ENCODE data around the gene FAM163B. TPM values are rescaled to one million over a fixed set of nuclear protein-coding genes. Genes with fewer than 3 reads are reported as not detected.

Gene FAM163B
- total and polyA plus RNA-seq, 2 donors (not counting 1 experiment from before 2014, with no cell fraction given): not detected

- TF ChIP-seq EZH2 (IDR thresholded peaks at IDR 0.05; ENCODE audit: borderline replicate concordance, insufficient read depth, low read depth, low read length, poor library complexity, severe bottlenecking) (no peak), CTCF (IDR thresholded peaks at IDR 0.05) (no peak)
- Mint-ChIP-seq H3K27me3 (peaks cover 13% of the 10 kb centered on the region), H3K9me3 (ENCODE audit: insufficient read depth) (peaks cover 7% of the 10 kb centered on the region), H3K4me3 (no peak overlapping the region), H3K4me1 (no peaks in the 10 kb centered on the region), H3K27ac (no peak overlapping the region)
- Histone ChIP-seq H3K9ac (ENCODE audit: low read length) (no peak overlapping the region), H2AFZ (ENCODE audit: insufficient read depth, low read depth, low read length, poor library complexity, severe bottlenecking) (no peak overlapping the region), H3K27me3 (replicated peaks in 1 of 4; ENCODE audit: control extremely low read depth in 1 of 4, control insufficient read depth in 3 of 4, insufficient read depth in 4 of 4, low read length in 3 of 4) (peaks cover 0 to 3% (median 0%) of the 10 kb centered on the region in 4 experiments), H4K20me1 (ENCODE audit: control insufficient read depth, insufficient read depth, low read length, poor library complexity, severe bottlenecking) (no peaks in the 10 kb centered on the region), H3K27ac (ENCODE audit: low read length in 2 of 2) (no peak overlapping the region), H3K79me2 (ENCODE audit: control insufficient read depth, insufficient read depth, low read length) (no peaks in the 10 kb centered on the region), H3K36me3 (replicated peaks in 1 of 2; ENCODE audit: control extremely low read depth in 1 of 2, control insufficient read depth in 1 of 2, extremely low read depth in 1 of 2, insufficient read depth in 2 of 2, low read length in 1 of 2) (no peaks in the 10 kb centered on the region), H3K9me3 (ENCODE audit: control extremely low read depth in 1 of 3, control insufficient read depth in 2 of 3, insufficient read depth in 1 of 3, low read length in 2 of 3) (peaks cover 1 to 36% (median 15%) of the 10 kb centered on the region in 3 donors), H3K4me3 (ENCODE audit: control extremely low read depth in 1 of 5, extremely low read depth in 1 of 5, insufficient read depth in 1 of 5, low read depth in 2 of 5, low read length in 4 of 5) (no peak overlapping the region), H3K4me1 (ENCODE audit: control insufficient read depth in 2 of 2, insufficient read depth in 2 of 2, low read length in 2 of 2) (no peaks in the 10 kb centered on the region), H3K4me2 (replicated peaks; ENCODE audit: low read depth, low read length, poor library complexity, severe bottlenecking) (no peak overlapping the region)
- ChIA-PET POLR2A (no interaction called here), CTCF (no interaction called here)
- no peak for DNase-seq
- WGBS (ENCODE audit: insufficient coverage): 84% methylated on average over 16 of the region's 17 CpGs
- no peak for ATAC-seq (ENCODE audit: low read depth)
- intact Hi-C loops (cut with micrococcal nuclease): no loop called here
Observed at GRCh38 chr9:133592731-133593409, 16.3 kb downstream of the FAM163B start.

- Mint-ChIP-seq H3K4me3 (no peak overlapping the region), H3K4me1 (no peaks in the 10 kb centered on the region), H3K27ac (no peak overlapping the region), H3K9me3 (ENCODE audit: insufficient read depth) (peaks cover 2% of the 10 kb centered on the region), H3K27me3 (peaks cover 13% of the 10 kb centered on the region)
- ATAC-seq (ENCODE audit: low read depth) (no peak), DNase-seq (no peak)
- Histone ChIP-seq H3K4me1 (ENCODE audit: control insufficient read depth in 2 of 2, insufficient read depth in 2 of 2, low read length in 2 of 2) (no peaks in the 10 kb centered on the region), H3K27me3 (replicated peaks in 1 of 4; ENCODE audit: control extremely low read depth in 1 of 4, control insufficient read depth in 3 of 4, insufficient read depth in 4 of 4, low read length in 3 of 4) (peaks cover 0 to 6% (median 0%) of the 10 kb centered on the region in 4 experiments), H3K9ac (ENCODE audit: low read length) (no peak overlapping the region), H3K4me2 (replicated peaks; ENCODE audit: low read depth, low read length, poor library complexity, severe bottlenecking) (no peak overlapping the region), H3K4me3 (ENCODE audit: control extremely low read depth in 1 of 5, extremely low read depth in 1 of 5, insufficient read depth in 1 of 5, low read depth in 2 of 5, low read length in 4 of 5) (no peak overlapping the region), H4K20me1 (ENCODE audit: control insufficient read depth, insufficient read depth, low read length, poor library complexity, severe bottlenecking) (no peaks in the 10 kb centered on the region), H2AFZ (ENCODE audit: insufficient read depth, low read depth, low read length, poor library complexity, severe bottlenecking) (no peak overlapping the region), H3K79me2 (ENCODE audit: control insufficient read depth, insufficient read depth, low read length) (no peaks in the 10 kb centered on the region), H3K9me3 (ENCODE audit: control extremely low read depth in 1 of 3, control insufficient read depth in 2 of 3, insufficient read depth in 1 of 3, low read length in 2 of 3) (peaks cover 1 to 39% (median 6%) of the 10 kb centered on the region in 3 donors), H3K27ac (ENCODE audit: low read length in 2 of 2) (no peak overlapping the region), H3K36me3 (replicated peaks in 1 of 2; ENCODE audit: control extremely low read depth in 1 of 2, control insufficient read depth in 1 of 2, extremely low read depth in 1 of 2, insufficient read depth in 2 of 2, low read length in 1 of 2) (no peaks in the 10 kb centered on the region)
- POLR2A ChIA-PET: no interaction called here
- TF ChIP-seq EZH2 (IDR thresholded peaks at IDR 0.05; ENCODE audit: borderline replicate concordance, insufficient read depth, low read depth, low read length, poor library complexity, severe bottlenecking) (no peak), CTCF (IDR thresholded peaks at IDR 0.05) (no peak)
- intact Hi-C loops (cut with micrococcal nuclease): no loop called here
- CTCF ChIA-PET: no interaction called here
- 79% methylated on average over 10 of the region's 10 CpGs for WGBS (ENCODE audit: insufficient coverage)
Observed at GRCh38 chr9:133591985-133592384, 17.2 kb downstream of the FAM163B start.
